ENCODE results near the gene DLG5.

DNA sequence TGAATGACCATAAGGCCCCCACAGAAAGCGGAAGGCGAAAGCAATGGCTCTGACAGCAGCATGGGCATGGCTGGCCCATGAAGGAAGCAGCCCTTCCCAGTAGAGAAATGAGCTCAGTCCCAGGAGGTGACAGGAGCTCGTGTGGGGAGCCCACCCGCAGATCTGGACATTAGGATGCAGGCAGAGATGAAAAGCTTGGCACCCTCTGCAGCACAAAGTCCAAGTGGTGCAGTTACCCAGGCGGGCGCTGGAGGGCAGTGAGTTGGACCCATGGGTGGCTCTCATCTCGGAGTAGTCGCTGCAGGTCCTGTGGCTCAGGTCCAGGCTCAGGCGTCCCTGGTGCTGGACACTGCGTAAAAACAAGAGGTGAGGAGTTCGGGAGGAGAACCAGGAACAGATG, 109.0 kb downstream of the DLG5 start:
- TF ChIP-seq TAF1 (conservative IDR thresholded peaks at IDR 0.05): no peak
- TF ChIP-seq, protein P1, sequence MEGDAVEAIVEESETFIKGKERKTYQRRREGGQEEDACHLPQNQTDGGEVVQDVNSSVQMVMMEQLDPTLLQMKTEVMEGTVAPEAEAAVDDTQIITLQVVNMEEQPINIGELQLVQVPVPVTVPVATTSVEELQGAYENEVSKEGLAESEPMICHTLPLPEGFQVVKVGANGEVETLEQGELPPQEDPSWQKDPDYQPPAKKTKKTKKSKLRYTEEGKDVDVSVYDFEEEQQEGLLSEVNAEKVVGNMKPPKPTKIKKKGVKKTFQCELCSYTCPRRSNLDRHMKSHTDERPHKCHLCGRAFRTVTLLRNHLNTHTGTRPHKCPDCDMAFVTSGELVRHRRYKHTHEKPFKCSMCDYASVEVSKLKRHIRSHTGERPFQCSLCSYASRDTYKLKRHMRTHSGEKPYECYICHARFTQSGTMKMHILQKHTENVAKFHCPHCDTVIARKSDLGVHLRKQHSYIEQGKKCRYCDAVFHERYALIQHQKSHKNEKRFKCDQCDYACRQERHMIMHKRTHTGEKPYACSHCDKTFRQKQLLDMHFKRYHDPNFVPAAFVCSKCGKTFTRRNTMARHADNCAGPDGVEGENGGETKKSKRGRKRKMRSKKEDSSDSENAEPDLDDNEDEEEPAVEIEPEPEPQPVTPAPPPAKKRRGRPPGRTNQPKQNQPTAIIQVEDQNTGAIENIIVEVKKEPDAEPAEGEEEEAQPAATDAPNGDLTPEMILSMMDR (IDR thresholded peaks at IDR 0.05; ENCODE audit: low read depth, low read length, missing input control): no peak
- TF ChIP-seq, protein P2, sequence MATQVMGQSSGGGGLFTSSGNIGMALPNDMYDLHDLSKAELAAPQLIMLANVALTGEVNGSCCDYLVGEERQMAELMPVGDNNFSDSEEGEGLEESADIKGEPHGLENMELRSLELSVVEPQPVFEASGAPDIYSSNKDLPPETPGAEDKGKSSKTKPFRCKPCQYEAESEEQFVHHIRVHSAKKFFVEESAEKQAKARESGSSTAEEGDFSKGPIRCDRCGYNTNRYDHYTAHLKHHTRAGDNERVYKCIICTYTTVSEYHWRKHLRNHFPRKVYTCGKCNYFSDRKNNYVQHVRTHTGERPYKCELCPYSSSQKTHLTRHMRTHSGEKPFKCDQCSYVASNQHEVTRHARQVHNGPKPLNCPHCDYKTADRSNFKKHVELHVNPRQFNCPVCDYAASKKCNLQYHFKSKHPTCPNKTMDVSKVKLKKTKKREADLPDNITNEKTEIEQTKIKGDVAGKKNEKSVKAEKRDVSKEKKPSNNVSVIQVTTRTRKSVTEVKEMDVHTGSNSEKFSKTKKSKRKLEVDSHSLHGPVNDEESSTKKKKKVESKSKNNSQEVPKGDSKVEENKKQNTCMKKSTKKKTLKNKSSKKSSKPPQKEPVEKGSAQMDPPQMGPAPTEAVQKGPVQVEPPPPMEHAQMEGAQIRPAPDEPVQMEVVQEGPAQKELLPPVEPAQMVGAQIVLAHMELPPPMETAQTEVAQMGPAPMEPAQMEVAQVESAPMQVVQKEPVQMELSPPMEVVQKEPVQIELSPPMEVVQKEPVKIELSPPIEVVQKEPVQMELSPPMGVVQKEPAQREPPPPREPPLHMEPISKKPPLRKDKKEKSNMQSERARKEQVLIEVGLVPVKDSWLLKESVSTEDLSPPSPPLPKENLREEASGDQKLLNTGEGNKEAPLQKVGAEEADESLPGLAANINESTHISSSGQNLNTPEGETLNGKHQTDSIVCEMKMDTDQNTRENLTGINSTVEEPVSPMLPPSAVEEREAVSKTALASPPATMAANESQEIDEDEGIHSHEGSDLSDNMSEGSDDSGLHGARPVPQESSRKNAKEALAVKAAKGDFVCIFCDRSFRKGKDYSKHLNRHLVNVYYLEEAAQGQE (IDR thresholded peaks at IDR 0.05): no peak
- no peak for TF ChIP-seq RXRA (IDR thresholded peaks at IDR 0.05)
- TF ChIP-seq ATF3 (IDR thresholded peaks at IDR 0.05): no peak
- no peak for TF ChIP-seq RAD21 (IDR thresholded peaks at IDR 0.05)
- TF ChIP-seq, protein P3, sequence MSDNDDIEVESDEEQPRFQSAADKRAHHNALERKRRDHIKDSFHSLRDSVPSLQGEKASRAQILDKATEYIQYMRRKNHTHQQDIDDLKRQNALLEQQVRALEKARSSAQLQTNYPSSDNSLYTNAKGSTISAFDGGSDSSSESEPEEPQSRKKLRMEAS (IDR thresholded peaks at IDR 0.05): no peak
- no peak for TF ChIP-seq YY1 (IDR thresholded peaks at IDR 0.05)
- no peak for TF ChIP-seq EGR1 (IDR thresholded peaks at IDR 0.05; ENCODE audit: low read depth in 2 of 2)
- TF ChIP-seq, protein P4, sequence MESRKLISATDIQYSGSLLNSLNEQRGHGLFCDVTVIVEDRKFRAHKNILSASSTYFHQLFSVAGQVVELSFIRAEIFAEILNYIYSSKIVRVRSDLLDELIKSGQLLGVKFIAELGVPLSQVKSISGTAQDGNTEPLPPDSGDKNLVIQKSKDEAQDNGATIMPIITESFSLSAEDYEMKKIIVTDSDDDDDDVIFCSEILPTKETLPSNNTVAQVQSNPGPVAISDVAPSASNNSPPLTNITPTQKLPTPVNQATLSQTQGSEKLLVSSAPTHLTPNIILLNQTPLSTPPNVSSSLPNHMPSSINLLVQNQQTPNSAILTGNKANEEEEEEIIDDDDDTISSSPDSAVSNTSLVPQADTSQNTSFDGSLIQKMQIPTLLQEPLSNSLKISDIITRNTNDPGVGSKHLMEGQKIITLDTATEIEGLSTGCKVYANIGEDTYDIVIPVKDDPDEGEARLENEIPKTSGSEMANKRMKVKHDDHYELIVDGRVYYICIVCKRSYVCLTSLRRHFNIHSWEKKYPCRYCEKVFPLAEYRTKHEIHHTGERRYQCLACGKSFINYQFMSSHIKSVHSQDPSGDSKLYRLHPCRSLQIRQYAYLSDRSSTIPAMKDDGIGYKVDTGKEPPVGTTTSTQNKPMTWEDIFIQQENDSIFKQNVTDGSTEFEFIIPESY (IDR thresholded peaks at IDR 0.05): no peak
- no peak for TF ChIP-seq GABPA (IDR thresholded peaks at IDR 0.05 in 1 of 2, conservative IDR thresholded peaks at IDR 0.05 in 1 of 2)
- no peak for TF ChIP-seq JUND (IDR thresholded peaks at IDR 0.05)
- TF ChIP-seq SP1 (IDR thresholded peaks at IDR 0.05): no peak
- TF ChIP-seq FOXA2 (IDR thresholded peaks at IDR 0.05): no peak
